Globus pallidus (tissue), 1 donor: ENCODE data around the gene SHKBP1.
"Not testable (repeated sequence)": the region's sequence is repeated elsewhere in the genome, so short reads cannot be mapped to it uniquely, and the experiment has no call there.

ENCODE experiments used
- DNase-seq: peaks from one replicate; pipeline ENCODE4 v3.0.0-alpha.2; 2015; ENCODE audit warnings: low spot score

The SHKBP1 gene

GRCh38 chr19:40616178-40616577, 39.5 kb downstream of the SHKBP1 start:
- no peak for DNase-seq

- no peak for DNase-seq
These were observed 40.3 kb downstream of the SHKBP1 start for GRCh38 chr19:40616941-40617340.

DNA sequence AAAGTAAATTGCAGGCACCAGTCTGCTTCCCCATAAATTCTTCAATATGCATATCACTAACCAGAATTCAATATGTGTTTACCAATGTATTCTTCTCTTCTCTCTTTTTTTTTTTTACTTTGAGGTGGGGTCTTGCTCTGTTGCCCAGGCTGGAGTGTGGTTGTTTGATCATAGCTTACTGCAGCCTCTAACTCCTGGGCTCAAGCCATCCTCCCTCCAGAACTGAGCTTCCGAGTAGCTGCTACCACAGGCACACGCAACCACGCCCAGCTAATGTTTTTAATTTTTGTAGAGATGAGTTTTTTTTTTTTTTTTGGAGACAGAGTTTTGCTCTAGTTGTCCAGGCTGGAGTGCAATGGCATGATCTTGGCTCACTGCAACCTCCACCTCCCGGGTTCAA, 41.3 kb downstream of the SHKBP1 start:
- DNase-seq, result no peak

DNA sequence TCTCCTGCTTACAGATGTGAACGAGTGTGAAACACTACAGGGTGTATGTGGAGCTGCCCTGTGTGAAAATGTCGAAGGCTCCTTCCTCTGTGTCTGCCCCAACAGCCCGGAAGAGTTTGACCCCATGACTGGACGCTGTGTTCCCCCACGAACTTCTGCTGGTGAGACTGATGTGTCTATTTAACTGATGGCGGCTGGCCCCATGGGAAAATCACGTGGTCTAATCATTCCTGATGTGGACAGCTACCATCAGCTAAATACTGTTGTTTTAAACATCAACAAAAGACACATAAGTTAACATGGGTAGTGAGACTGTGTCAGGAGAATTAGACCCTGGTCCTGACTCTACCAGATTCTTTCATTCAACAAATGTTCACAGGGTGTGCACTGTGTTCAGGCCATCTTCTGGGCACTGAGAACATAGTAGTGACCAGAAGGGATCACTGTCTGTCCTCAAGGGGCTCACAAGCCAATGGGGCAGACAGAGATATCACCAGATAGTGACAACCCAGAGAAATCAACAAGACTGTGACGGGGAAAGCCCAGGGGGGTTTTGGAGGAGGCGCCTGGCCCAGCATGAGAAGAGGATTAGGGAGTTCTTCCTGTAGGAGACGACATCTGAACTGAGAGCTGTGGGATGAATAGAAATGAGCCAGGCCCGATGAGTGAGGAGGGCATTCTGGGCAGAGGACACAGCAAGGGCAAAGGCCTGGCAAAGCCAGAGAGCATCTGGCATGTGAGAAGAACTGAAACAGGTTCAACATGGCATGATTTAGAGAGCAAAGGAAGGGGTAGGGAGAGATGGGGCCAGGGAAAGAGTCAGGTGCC, 42.9 kb downstream of the SHKBP1 start:
- DNase-seq, result no peak

GRCh38 chr19:40620161-40620485, 43.5 kb downstream of the SHKBP1 start:
- DNase-seq, result no peak

- DNase-seq, result no peak
These were observed 44.6 kb downstream of the SHKBP1 start for GRCh38 chr19:40621283-40621682.

GRCh38 chr19:40621966-40622772, 45.5 kb downstream of the SHKBP1 start:
- DNase-seq, result no peak

DNA sequence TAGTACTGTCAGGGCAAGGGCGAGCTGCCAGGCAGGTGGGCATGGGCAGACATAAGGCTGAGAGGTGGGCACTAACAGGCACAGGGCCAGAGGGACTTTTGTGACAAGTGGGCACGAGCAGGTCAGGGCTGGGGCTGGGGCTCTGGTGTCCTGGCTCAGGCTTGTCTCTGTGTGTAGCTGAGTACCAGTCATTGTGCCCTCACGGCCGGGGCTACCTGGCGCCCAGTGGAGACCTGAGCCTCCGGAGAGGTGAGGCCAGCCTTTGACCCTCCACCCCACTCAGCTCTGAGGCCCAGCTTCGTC, 46.1 kb downstream of the SHKBP1 start:
- DNase-seq, result no peak

DNA sequence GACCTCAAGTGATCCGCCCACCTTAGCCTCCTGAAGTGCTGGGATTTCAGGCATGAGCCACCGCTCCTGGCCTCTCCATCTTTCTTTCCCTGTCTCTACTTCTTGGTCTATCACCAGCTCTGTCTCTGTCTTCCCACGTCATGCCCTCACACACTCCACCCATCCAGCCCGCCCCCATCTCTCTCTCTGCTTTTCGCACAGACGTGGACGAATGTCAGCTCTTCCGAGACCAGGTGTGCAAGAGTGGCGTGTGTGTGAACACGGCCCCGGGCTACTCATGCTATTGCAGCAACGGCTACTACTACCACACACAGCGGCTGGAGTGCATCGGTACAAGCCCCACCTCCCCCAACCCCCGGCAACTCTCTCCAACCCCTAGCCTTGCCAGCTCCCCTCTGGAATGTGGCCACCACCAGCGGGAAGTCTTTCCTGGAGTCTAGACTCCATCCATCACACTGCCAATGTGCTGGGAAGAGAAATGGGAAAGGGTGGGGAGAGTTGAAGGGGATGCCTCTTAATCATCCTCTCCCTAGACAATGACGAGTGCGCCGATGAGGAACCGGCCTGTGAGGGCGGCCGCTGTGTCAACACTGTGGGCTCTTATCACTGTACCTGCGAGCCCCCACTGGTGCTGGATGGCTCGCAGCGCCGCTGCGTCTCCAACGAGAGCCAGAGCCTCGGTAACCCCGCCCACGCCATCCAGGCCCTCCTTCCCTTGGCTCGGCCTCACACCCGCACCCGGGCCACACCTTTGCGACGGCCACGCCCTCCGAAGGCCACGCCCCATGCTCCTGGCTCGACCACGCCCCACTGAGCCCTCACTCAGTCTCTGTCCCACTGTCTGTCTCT, 47.0 kb downstream of the SHKBP1 start:
- no peak for DNase-seq

GRCh38 chr19:40624369-40625153, 47.9 kb downstream of the SHKBP1 start:
- not testable (repeated sequence) for DNase-seq

- DNase-seq, result no peak
These were observed 48.9 kb downstream of the SHKBP1 start for GRCh38 chr19:40625406-40626120.

DNA sequence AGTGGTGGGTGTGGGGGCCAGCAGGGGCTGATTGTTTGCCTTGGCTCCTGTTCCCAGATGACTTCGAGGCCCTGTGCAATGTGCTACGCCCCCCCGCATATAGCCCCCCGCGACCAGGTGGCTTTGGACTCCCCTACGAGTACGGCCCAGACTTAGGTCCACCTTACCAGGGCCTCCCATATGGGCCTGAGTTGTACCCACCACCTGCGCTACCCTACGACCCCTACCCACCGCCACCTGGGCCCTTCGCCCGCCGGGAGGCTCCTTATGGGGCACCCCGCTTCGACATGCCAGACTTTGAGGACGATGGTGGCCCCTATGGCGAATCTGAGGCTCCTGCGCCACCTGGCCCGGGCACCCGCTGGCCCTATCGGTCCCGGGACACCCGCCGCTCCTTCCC, 50.2 kb downstream of the SHKBP1 start:
- DNase-seq, result no peak

DNA sequence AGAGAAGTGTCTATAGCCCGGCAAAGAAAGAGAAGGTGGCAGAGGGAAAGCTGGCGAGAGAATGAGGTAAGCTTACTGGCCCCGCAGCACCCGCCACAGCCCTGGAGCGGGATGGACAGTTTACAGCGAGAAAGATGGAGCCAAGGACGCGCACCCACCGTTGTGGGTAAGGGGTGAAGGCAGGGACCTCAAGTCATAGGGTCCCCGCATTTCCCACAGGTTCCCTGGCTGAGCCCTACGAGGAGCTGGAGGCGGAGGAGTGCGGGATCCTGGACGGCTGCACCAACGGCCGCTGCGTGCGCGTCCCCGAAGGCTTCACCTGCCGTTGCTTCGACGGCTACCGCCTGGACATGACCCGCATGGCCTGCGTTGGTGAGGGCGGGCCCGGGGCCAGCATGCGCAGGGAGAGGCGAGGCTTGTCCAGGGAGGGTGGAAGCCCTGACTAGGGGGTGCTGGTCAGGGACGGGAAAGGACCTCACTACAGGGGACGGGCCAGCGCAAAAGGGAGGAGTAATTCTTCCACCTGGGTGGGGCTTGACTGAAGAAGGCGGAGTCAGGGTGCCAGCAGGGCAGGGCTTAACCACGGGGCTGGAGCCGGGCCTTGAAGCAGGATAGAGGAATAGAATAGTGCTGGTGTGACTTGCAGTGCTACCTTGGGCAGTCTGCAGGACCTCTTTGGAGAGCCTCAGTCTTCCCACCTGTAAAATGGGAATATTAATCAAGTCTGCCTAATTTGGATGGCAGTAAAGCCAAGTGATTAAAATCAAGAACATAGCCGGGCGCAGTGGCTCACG, 51.0 kb downstream of the SHKBP1 start:
- no peak for DNase-seq

DNA sequence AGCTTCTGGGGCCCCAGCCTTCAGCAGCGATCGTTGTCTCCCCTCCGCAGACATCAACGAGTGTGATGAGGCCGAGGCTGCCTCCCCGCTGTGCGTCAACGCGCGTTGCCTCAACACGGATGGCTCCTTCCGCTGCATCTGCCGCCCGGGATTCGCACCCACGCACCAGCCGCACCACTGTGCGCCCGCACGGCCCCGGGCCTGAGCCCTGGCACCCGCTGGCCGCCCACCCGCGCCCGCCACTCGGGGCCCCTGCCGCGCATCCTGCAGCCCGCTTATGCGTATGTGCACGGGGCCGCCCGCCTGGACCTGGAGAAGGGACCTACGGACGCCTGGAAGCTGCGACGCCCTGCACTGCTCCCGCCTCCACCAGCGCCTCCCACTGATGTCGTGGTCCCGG, 52.7 kb downstream of the SHKBP1 start:
- no peak for DNase-seq

GRCh38 chr19:40630571-40631160, 54.0 kb downstream of the SHKBP1 start:
- DNase-seq, result no peak

GRCh38 chr19:40632311-40633036, 55.8 kb downstream of the SHKBP1 start:
- DNase-seq, result no peak

- DNase-seq, result no peak
These were observed 56.5 kb downstream of the SHKBP1 start for GRCh38 chr19:40633207-40633606.

DNA sequence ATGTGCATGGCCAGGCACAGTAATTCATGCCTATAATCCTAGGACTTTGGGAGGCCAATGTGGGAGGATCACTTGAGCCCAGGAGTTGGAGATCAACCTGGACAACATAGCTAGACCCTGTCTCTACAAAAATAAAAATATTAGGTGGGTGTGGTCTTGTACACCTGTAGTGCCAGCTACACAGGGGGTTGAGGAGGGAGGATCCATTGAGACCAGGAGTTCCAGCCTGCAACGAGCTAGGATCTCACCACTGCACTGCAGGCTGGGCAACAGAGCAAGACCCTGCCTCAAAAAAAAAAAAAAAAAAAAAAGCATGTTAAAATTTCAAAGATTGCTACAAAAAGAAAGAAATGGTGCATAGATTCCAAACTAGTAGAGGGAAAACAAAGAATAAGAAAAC, 61.7 kb downstream of the SHKBP1 start:
- DNase-seq, result no peak

DNA sequence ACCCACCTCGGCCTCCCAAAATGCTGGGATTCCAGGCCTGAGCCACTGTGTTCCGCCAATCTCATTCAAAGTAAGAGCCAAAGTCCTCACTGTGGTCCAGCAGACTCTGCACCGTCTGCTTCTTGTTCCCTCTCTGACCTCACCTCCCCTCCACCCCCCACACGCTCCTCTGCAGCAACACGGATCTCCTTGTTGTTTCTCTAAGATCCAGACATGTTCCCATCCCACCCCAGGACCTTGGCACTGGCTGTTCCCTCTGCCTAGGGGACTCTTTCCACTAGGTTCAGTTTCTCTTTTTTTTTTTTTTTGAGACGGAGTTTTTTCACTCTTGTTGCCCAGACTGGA, 62.9 kb downstream of the SHKBP1 start:
- no peak for DNase-seq
